H4 (cell line): ENCODE results near the gene IRGC. TPM values are rescaled to one million over a fixed set of nuclear protein-coding genes. Genes with fewer than 3 reads are reported as not detected.
A peak's percentile ranks its signal among the peaks of the same experiment; 100 is the strongest.

ENCODE experiments used
- DNase-seq: peaks from one replicate; pipeline ENCODE4 v3.0.0-alpha.2; 2015; ENCODE audit warnings: low spot score
- total RNA-seq: library from RNA; depleted of rRNA; stranded (reverse); fragments of >200 nt; shearing (Covaris generic); gene quantifications from 2 replicates; pipeline ENCODE4 v1.2.3, GENCODE V29; 2014

IRGC gene
- total RNA-seq, 1 experiment from 2014 or later = not detected

- no peak for DNase-seq
These were observed 25.0 kb upstream of the IRGC start for GRCh38 chr19:43690890-43691289.

GRCh38 chr19:43691755-43692154 is 24.1 kb upstream of the IRGC start:
- no peak for DNase-seq

- DNase-seq = no peak
These were observed 23.5 kb upstream of the IRGC start for GRCh38 chr19:43692385-43692784.

- DNase-seq = no peak
These were observed 23.0 kb upstream of the IRGC start for GRCh38 chr19:43692877-43693276.

- no peak for DNase-seq
These were observed 21.3 kb upstream of the IRGC start for GRCh38 chr19:43694553-43694952.

DNA sequence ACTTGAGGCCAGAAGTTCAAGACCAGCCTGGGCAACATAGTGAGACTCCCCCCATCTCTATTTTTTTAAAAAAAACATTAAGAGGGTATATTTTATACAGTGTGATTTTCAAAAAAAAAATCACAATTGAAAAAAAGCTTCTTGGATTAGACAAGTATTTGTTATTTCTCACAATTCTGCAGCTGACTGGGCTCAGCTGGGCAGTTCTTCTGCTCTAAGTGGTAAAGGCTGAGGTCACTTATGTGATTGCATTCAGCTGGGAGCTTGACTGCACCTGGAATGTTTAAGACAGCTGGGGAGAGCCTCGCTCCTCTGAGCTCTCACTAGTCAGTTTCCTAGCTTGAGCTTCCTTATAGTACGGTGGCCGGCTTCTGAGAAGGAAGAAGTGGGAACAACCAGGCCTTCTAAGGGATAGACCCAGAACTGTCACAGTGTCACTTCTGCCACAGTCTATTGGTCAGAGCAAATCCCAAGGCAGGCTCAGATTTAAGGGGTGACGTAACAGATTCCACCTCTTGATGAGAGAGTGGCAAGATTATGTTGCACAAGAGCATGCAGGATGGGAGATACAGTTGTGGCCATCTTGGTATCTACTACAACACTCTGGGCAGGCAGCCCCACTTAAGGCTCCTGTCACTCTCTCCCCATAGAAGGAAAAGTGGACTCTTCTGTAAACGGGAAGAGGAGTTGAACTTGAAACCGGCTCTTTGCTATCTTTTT is 19.7 kb upstream of the IRGC start:
- DNase-seq = no peak

- no peak for DNase-seq
These were observed 18.6 kb upstream of the IRGC start for GRCh38 chr19:43697295-43697694.

GRCh38 chr19:43699506-43700394 is 16.1 kb upstream of the IRGC start:
- no peak for DNase-seq

DNA sequence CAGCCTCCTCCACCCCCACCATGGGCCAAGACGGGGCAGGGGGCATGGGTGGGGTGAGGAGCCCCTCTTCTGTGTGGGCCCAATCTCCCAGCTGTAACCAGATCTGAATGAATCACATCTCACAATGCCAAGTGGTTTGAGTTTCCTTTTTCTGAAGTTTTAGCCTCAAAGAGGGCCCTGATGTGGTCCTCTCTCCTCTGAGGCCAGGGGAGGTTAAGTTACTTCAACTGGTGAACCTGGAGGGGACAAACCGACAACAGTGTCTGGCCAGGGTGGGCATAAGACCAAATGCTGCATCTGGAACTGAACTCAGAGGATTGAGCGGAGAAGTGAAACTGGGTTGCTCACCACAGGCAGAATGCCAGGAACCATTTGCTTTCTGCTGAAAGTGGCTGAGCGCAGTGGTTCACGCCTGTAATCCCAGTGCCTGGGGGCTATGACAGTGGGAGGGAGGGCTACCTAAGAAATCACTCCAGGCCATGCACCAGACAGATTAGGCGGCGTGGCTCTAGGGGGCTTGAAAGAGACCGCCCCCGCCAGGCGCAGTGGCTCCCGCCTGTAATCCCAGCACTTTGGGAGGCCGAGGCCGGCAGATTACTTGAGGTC is 15.4 kb upstream of the IRGC start:
- peak; percentile 85 for DNase-seq

DNA sequence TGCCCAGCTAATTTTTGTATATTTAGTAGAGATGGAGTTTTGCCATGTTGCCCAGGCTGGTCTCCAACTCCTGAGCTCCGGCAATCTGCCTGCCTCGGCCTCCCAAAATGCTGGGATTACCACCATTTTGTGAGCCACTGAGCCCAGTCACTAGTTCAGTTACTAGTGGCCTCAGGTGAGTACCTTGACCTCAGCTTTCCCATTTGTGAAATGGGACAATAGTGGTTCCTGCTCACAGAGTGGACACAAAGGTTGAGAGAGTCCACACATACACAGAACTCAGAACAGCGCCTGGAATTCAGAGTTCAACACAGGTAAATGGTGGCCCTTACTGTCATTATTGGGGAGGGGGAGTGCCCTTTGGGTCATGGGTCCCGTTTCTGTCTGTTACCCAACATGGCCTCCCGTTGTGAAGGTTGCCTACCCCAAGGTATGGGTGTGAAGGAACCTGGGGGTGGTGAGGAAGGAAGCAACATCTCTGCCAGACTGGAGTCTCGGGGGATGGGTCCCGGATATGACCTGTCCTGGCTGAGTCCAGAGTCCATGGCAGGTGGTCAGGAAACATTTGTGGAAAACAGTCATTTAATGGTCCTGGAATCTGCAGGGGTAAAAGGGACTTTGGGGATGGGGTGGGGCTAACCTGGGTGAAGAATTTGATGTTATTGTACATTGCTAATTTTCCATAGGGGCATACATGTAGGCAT is 11.7 kb upstream of the IRGC start:
- DNase-seq = no peak

DNA sequence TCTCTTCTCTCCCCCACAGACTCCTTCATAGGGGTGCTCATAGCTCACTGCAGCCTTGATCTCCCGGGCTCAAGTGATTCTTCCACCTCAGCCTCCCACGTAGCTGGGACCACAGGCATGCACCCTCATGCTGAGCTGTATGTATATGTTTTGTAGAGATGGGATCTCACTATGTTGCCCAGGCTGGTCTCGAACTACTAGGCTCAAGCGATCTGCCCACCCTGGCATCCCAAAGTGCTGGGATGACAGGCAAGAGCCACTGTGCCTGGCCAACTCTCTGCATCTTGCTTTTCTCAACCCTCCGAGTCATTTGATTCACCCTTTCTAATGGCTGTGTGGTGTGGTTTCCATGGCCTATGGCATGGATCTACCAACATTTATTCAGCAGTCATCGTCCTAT is 10.1 kb upstream of the IRGC start:
- no peak for DNase-seq

DNA sequence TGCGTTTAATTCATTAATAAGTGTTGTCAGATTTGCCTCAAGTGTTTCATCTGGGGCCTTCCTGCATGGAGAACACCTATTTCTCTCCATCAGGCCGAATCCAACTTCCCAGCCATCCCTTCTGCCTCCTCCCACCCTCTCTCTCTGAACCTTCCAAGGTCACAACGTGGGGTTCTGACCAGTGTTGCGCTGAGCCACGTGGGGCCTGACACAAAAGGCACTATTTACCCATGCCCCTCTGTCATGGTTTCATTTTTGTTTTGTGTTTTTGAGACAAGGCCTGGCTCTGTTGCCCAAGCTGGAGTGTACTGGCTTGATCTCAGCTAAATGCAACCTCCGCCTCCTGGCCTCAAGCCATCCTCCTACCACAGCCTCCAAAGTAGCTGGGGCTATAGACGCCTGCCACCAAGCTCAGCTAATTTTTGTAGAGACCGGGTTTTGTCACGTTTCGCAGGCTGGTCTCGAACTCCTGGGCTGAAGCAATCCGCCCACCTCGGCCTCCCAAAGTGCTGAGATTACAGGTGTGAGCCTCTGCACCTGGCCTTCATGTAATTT is 8.6 kb upstream of the IRGC start:
- no peak for DNase-seq

- no peak for DNase-seq
These were observed 7.2 kb upstream of the IRGC start for GRCh38 chr19:43708716-43709115.

GRCh38 chr19:43711751-43712355 is 4.0 kb upstream of the IRGC start:
- no peak for DNase-seq

DNA sequence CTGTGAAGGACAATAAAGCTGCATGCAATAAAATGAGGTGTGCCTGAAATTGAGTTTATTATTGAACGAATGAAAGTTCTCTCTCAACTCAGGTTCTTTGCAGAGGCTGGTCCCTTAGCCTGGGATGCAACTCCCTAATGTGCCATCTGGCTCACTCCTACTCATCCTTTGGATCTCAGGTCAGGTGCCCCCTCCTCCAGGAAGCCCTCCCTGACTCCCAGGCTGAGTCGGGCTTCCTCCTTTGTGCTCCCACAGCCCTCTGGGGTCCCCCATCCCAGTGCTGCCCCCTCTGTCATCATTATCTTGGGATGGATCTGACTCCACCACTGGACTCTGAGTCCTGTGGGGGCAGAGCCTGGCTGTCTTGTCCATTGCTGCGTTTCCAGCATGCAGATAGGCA is 2.7 kb upstream of the IRGC start:
- DNase-seq = no peak

DNA sequence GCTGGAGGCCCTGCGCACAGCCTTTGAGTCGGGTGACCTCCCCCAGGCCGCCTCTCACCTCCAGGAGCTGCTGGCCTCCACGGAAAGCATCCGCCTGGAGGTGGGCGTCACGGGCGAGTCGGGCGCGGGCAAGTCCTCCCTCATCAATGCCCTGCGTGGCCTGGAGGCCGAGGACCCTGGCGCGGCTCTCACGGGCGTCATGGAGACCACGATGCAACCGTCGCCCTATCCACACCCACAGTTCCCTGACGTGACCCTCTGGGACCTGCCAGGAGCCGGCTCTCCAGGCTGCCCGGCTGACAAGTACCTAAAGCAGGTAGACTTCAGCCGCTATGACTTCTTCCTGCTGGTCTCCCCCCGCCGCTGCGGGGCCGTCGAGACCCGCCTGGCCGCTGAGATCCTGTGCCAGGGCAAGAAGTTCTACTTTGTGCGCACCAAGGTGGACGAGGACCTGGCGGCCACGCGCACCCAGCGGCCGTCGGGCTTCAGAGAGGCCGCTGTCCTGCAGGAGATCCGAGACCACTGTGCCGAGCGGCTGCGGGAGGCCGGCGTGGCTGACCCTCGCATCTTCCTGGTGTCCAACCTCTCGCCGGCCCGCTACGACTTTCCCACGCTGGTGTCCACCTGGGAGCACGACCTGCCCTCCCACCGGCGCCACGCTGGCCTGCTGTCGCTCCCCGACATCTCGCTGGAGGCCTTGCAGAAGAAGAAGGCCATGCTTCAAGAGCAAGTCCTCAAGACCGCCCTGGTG is 2.9 kb downstream of the IRGC start:
- no peak for DNase-seq

GRCh38 chr19:43719378-43719868 is 3.5 kb downstream of the IRGC start:
- DNase-seq = no peak

DNA sequence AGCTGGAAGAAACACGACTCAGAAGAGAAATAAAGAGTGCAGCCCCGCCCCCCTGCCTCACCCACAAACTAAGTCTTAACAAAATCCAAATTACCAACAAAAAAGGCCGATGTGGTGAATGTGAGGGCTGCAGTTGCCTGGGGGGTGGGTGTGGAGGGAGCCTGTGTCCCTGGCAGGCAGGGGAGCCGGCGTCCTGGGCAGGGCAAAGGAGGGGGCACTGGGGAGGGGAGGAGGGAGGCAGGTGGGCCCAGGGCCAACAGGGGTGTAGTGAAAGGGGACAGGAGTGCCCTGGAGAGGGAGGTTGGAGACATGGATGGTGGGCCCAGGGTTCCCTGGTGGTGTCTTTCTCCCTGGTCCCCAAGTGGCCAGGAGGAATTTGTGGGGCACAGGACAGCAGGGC is 4.0 kb downstream of the IRGC start:
- DNase-seq = no peak

DNA sequence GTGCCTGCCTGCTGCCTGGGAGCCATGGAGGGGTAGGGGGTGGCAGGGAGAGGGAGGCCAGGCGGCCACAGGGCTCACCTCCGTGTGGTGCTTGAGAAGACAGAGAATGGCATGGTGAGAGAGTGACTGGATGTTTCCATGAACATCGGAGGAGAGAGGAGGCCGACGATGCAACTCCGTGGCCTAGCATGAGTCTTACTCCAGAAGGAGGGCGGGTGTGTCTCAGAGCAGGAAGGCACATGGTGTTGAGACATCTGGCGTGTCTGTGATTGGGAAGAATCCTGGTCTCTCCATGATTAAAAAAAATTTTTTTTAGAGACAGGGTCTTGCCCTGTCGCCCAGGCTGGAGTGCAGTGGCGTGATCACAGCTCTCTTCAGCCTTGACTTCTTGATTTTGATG is 5.1 kb downstream of the IRGC start:
- no peak for DNase-seq

DNA sequence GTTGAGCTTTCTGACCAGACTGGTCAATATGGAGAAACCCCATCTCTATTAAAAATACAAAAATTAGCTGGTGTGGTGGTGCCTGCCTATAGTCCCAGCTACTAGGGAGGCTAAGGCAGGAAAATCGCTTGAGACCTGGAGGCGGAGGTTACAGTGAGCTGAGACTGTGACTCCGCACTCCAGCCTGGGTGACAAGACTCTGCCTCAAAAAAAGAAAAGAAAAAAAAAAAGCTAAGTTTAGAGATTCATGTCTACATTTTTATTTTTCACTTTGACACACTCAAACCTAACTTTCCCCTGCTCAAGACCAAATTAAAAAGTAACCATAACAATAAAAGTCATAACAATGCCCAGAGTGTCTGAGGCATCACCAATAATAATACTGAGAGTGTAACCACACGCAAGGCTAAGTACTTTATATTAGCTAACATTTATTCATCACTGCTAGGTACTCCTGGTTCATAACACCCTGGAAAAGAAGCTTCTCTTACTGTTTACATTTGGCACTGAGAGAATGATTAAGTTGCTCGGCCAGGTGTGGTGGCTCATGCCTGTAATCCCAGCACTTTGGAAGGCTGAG is 5.7 kb downstream of the IRGC start:
- DNase-seq = no peak
